ENCODE measurements around the gene N4BP2L2. TPM values are rescaled to one million over a fixed set of nuclear protein-coding genes. Genes with fewer than 3 reads are reported as not detected.

Gene N4BP2L2
- total and polyA plus RNA-seq, 2 experiments from 2014 or later: 70.1 to 89.4 TPM

DNA sequence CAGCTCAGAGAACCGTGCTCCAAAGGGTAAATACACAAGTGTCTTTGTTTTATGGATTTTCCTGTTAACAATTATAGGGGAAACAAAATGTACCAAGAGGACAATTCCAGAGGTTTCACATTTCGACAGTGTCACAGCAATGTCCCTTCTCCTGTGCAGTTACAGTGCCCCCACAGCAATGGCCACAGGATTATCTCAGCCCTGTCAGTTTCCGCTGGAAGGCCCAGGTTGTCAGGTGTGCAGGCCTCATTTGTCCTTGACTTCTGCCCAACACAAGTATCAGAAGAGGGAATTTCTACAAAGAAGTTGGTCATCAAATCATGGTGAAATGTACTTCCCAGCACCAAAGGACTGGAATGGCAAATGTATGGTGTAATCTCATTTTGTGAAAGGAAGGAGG, 11.2 kb upstream of the N4BP2L2 start:
- H3K79me2 ChIP-seq (ENCODE audit: insufficient read depth): no peaks in the 10 kb centered on the region
- H3K4me2 ChIP-seq (ENCODE audit: unreplicated experiment): no peak overlapping the region
- H3K9me2 ChIP-seq (ENCODE audit: insufficient read depth): no peaks in the 10 kb centered on the region
- TF ChIP-seq EZH2phosphoT487 (IDR thresholded peaks at IDR 0.05; ENCODE audit: insufficient read depth, low read depth): no peak
- no peak for TF ChIP-seq EZH2 (IDR thresholded peaks at IDR 0.05; ENCODE audit: insufficient read depth, poor library complexity, severe bottlenecking)
- WGBS, 2 experiments (ENCODE audit: low coverage in 1 of 2, low lambda C conversion rate in 2 of 2, missing lambda C conversion rate in 2 of 2): 65 to 66% methylated on average over 3 of the region's 3 CpGs
- no peak overlapping the region for H3K27ac ChIP-seq
- H3F3A ChIP-seq (ENCODE audit: insufficient read depth): no peaks in the 10 kb centered on the region
- DNase-seq: no peak
- no peak overlapping the region for H3K4me3 ChIP-seq
- H3K9ac ChIP-seq: no peak overlapping the region
- H3K36me3 ChIP-seq (ENCODE audit: low read depth): no peaks in the 10 kb centered on the region
- no peaks in the 10 kb centered on the region for H3K4me1 ChIP-seq (ENCODE audit: insufficient read depth)
- H3K9me3 ChIP-seq (ENCODE audit: low read depth): no peaks in the 10 kb centered on the region
- H4K20me1 ChIP-seq (ENCODE audit: insufficient read depth): no peaks in the 10 kb centered on the region
- H3K27me3 ChIP-seq (replicated peaks; ENCODE audit: insufficient read depth): 0 out of 2 replicates have a peak, but pooled peaks cover 3% of the 10 kb centered on the region
- in situ Hi-C loops (cut with MboI): no loop called here
- H2AFZ ChIP-seq: no peak overlapping the region

DNA sequence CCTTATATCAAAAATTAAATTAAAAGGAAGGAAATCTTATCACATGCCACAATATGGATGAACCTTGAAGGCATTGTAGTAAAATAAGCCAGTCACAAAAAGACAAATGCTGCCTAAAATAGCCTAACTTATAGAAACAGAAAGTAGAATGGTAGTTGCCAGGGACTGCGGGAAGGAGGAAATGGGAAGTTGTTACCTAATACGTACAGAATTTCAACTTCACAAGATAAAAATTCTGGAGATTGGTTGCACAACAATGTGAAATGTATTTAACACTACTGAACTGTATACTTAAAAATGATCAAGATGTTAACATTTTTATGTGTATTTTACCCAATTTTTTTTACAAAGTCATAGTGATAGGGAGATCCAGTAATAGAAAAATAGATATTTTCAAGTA, 10.2 kb upstream of the N4BP2L2 start:
- H3K9ac ChIP-seq: no peak overlapping the region
- no peak overlapping the region for H2AFZ ChIP-seq
- H3F3A ChIP-seq (ENCODE audit: insufficient read depth): no peaks in the 10 kb centered on the region
- H4K20me1 ChIP-seq (ENCODE audit: insufficient read depth): no peaks in the 10 kb centered on the region
- WGBS, 2 experiments (ENCODE audit: low coverage in 1 of 2, low lambda C conversion rate in 2 of 2, missing lambda C conversion rate in 2 of 2): 87 to 96% methylated on average over 2 of the region's 2 CpGs
- H3K9me2 ChIP-seq (ENCODE audit: insufficient read depth): no peaks in the 10 kb centered on the region
- no peaks in the 10 kb centered on the region for H3K4me1 ChIP-seq (ENCODE audit: insufficient read depth)
- H3K4me2 ChIP-seq (ENCODE audit: unreplicated experiment): no peak overlapping the region
- no peak overlapping the region for H3K4me3 ChIP-seq
- TF ChIP-seq EZH2 (IDR thresholded peaks at IDR 0.05; ENCODE audit: insufficient read depth, poor library complexity, severe bottlenecking): no peak
- no peak for TF ChIP-seq EZH2phosphoT487 (IDR thresholded peaks at IDR 0.05; ENCODE audit: insufficient read depth, low read depth)
- H3K27me3 ChIP-seq (replicated peaks; ENCODE audit: insufficient read depth): 0 out of 2 replicates have a peak, but pooled peaks cover 3% of the 10 kb centered on the region
- in situ Hi-C loops (cut with MboI): no loop called here
- no peaks in the 10 kb centered on the region for H3K9me3 ChIP-seq (ENCODE audit: low read depth)
- no peaks in the 10 kb centered on the region for H3K36me3 ChIP-seq (ENCODE audit: low read depth)
- DNase-seq: no peak
- H3K79me2 ChIP-seq (ENCODE audit: insufficient read depth): no peaks in the 10 kb centered on the region
- no peak overlapping the region for H3K27ac ChIP-seq

DNA sequence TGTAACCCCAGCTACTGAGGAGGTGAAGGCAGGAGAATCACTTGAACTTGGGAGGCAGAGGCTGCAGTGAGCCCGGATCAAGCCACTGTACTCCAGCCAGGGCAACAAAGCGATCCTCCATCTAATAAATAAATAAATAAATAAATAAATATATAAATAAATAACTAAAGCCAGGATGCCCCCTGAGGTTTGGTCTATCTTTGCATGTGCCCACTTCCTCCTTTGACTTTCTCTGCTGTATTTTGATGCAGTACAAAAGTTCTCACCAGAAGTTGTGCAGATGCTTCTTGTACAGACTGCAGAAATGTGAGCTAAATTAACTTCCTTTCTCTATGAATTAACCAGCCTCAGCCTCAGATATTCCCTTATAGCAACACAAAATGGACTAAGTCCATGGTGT, 6.5 kb upstream of the N4BP2L2 start:
- no peak overlapping the region for H3K4me2 ChIP-seq (ENCODE audit: unreplicated experiment)

DNA sequence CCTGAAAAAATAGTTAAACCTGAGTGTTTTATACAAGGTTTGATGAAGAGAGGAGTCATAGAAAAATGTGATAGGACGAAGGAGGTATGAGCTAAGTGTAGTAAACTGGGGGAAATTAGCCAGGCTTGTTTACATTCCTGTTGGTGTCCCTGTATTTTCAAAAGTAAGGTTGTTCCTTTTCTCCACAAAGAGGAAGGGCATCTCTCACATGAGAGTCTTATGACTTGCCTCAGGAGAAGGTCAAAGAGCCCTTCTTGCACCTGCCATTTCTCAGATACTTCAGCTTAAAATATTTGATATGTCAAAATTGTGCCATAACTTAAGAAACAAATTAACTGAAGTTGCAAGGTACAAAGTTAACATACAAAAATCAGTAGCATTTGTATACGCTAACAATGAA, 3.6 kb upstream of the N4BP2L2 start:
- no peaks in the 10 kb centered on the region for H3K9me3 ChIP-seq (ENCODE audit: low read depth)
- TF ChIP-seq EZH2 (IDR thresholded peaks at IDR 0.05; ENCODE audit: insufficient read depth, poor library complexity, severe bottlenecking) (no peak), EZH2phosphoT487 (IDR thresholded peaks at IDR 0.05; ENCODE audit: insufficient read depth, low read depth) (no peak)

More for the DNA sequence above, 6.5 kb upstream of the N4BP2L2 start:
- in situ Hi-C loops (cut with MboI): no loop called here
- 62% methylated on average over 2 of the region's 2 CpGs for WGBS, 2 experiments (ENCODE audit: low coverage in 1 of 2, low lambda C conversion rate in 2 of 2, missing lambda C conversion rate in 2 of 2)
- H3K27me3 ChIP-seq (replicated peaks; ENCODE audit: insufficient read depth): 0 out of 2 replicates have a peak, but pooled peaks cover 3% of the 10 kb centered on the region
- H3K27ac ChIP-seq: no peak overlapping the region
- H3F3A ChIP-seq (ENCODE audit: insufficient read depth): no peaks in the 10 kb centered on the region
- H3K4me1 ChIP-seq (ENCODE audit: insufficient read depth): no peaks in the 10 kb centered on the region
- no peaks in the 10 kb centered on the region for H3K9me3 ChIP-seq (ENCODE audit: low read depth)
- DNase-seq: no peak
- H4K20me1 ChIP-seq (ENCODE audit: insufficient read depth): no peaks in the 10 kb centered on the region
- H3K4me3 ChIP-seq: no peak overlapping the region
- no peaks in the 10 kb centered on the region for H3K9me2 ChIP-seq (ENCODE audit: insufficient read depth)
- H3K79me2 ChIP-seq (ENCODE audit: insufficient read depth): no peaks in the 10 kb centered on the region
- no peak overlapping the region for H2AFZ ChIP-seq
- H3K9ac ChIP-seq: no peak overlapping the region
- H3K36me3 ChIP-seq (ENCODE audit: low read depth): no peaks in the 10 kb centered on the region
- TF ChIP-seq EZH2 (IDR thresholded peaks at IDR 0.05; ENCODE audit: insufficient read depth, poor library complexity, severe bottlenecking) (no peak), EZH2phosphoT487 (IDR thresholded peaks at IDR 0.05; ENCODE audit: insufficient read depth, low read depth) (no peak)

More for the DNA sequence above, 3.6 kb upstream of the N4BP2L2 start:
- DNase-seq: no peak
- Histone ChIP-seq H3K4me2 (ENCODE audit: unreplicated experiment) (no peak overlapping the region), H2AFZ (no peak overlapping the region), H3K9me2 (ENCODE audit: insufficient read depth) (no peaks in the 10 kb centered on the region), H3K9ac (no peak overlapping the region), H3K79me2 (ENCODE audit: insufficient read depth) (peaks cover 14% of the 10 kb centered on the region), H3F3A (ENCODE audit: insufficient read depth) (no peaks in the 10 kb centered on the region), H3K4me3 (no peak overlapping the region), H3K36me3 (ENCODE audit: low read depth) (no peaks in the 10 kb centered on the region), H3K27ac (no peak overlapping the region), H4K20me1 (ENCODE audit: insufficient read depth) (no peaks in the 10 kb centered on the region), H3K27me3 (replicated peaks; ENCODE audit: insufficient read depth) (no peaks in the 10 kb centered on the region), H3K4me1 (ENCODE audit: insufficient read depth) (0 out of 2 replicates have a peak, but pooled peaks cover 3% of the 10 kb centered on the region)
- WGBS, 2 experiments (ENCODE audit: low coverage in 1 of 2, low lambda C conversion rate in 2 of 2, missing lambda C conversion rate in 2 of 2): 40 to 52% methylated on average over 2 of the region's 2 CpGs
- in situ Hi-C loops (cut with MboI): no loop called here

Data from GM23248 (cell line).